GM12878 (cell line): ENCODE measurements around the gene TMEM26. TPM values are rescaled to one million over a fixed set of nuclear protein-coding genes. Genes with fewer than 3 reads are reported as not detected.

Experiments
- ATAC-seq: fragments of 200-7000 bp; cut with Tn5 transposase; 3 replicates; pipeline ENCODE4 v1.9.1; 2020; ENCODE audit warnings: mild to moderate bottlenecking, moderate library complexity
- BruUV-seq: library from RNA; stranded (reverse); fragments of 400-500 nt; replicated peaks from 2 replicates; lab custom pipeline; 2021; lab: Mats Ljungman, UMichigan
- CTCF ChIA-PET: fragments of 300-600 bp; sonication (Branson Sonifier 250); formaldehyde crosslinking; extraction: SDS; loops from one replicate; lab custom pipeline; 2021; ENCODE audit warnings: inconsistent platforms; lab: Yijun Ruan, JAX
- POLR2A ChIA-PET: fragments of 350-600 bp; formaldehyde crosslinking; extraction: SDS; loops from one replicate; lab custom pipeline; 2021; ENCODE audit warnings: inconsistent platforms; lab: Charles Lee
- RAD21 ChIA-PET: fragments of 300-600 bp; sonication (Branson Sonifier 250); formaldehyde crosslinking; loops from one replicate; lab custom pipeline; 2023; ENCODE audit warnings: antibody characterized with exemption; ENCODE audit not compliant: unreplicated experiment; lab: Charles Lee
- SMC1A ChIA-PET: fragments of 300-600 bp; sonication (Branson Sonifier 250); formaldehyde crosslinking; loops from one replicate; lab custom pipeline; 2023; ENCODE audit not compliant: unreplicated experiment, uncharacterized antibody; lab: Charles Lee
- DNase-seq: peaks from one replicate; pipeline ENCODE4 v3.0.0-alpha.2; 2011; ENCODE audit warnings: low read depth, low spot score
- FAIRE-seq: peaks from 3 replicates; lab custom pipeline; 2011; peaks lifted over from hg19 to GRCh38; lab: Jason Lieb, UNC
- H2AFZ ChIP-seq: 2 replicates; pipeline ENCODE4 v1.6.0; 2011; ENCODE audit warnings: low read depth, low read length, control low read depth; ENCODE audit not compliant: control insufficient read depth
- H3K27ac ChIP-seq: 2 replicates; pipeline ENCODE4 v1.5.1; 2011; ENCODE audit warnings: control low read depth; ENCODE audit not compliant: control insufficient read depth, insufficient read depth
- H3K27me3 ChIP-seq, 2 experiments: replicated peaks in 1 of 2; 2 replicates each; pipeline versions ENCODE4 v1.6.0 to v1.6.1; 2011; ENCODE audit warnings: low read length in 1 of 2; ENCODE audit not compliant: control insufficient read depth in 2 of 2, insufficient read depth in 2 of 2
- H3K36me3 ChIP-seq, 2 experiments: 2 replicates each; pipeline ENCODE4 v1.5.1; 2011; ENCODE audit warnings: low read length in 1 of 2; ENCODE audit not compliant: control insufficient read depth in 2 of 2, insufficient read depth in 2 of 2
- H3K4me1 ChIP-seq: 2 replicates; pipeline ENCODE4 v1.6.1; 2011; ENCODE audit warnings: mild to moderate bottlenecking, low read length, moderate library complexity, mixed read lengths; ENCODE audit not compliant: control insufficient read depth, insufficient read depth
- H3K4me2 ChIP-seq: 2 replicates; pipeline ENCODE4 v1.6.0; 2011; ENCODE audit warnings: control low read depth; ENCODE audit not compliant: control insufficient read depth, insufficient read depth
- H3K4me3 ChIP-seq: fragments of 200-600 bp; sonication (generic); 2 replicates; pipeline ENCODE4 v1.5.1; 2016
- H3K79me2 ChIP-seq: 2 replicates; pipeline ENCODE4 v1.6.0; 2011; ENCODE audit warnings: low read length; ENCODE audit not compliant: control insufficient read depth, insufficient read depth
- H3K9ac ChIP-seq: 2 replicates; pipeline ENCODE4 v1.8.0; 2011; ENCODE audit warnings: low read length, control low read depth, mixed read lengths; ENCODE audit not compliant: control insufficient read depth, insufficient read depth
- H3K9me3 ChIP-seq: replicated peaks from 3 replicates; pipeline ENCODE4 v1.5.1; 2011; ENCODE audit warnings: mild to moderate bottlenecking, low read length; ENCODE audit not compliant: control insufficient read depth, insufficient read depth
- H4K20me1 ChIP-seq: 2 replicates; pipeline ENCODE4 v1.6.0; 2011; ENCODE audit not compliant: control insufficient read depth, insufficient read depth
- CHD1 ChIP-seq: IDR thresholded peaks from 2 replicates; pipeline ENCODE4 v1.6.1; 2012; ENCODE audit warnings: low read depth, low read length, improper control_type of control experiment
- DPF2 ChIP-seq: fragments of 450-650 bp; IDR thresholded peaks from 2 replicates; pipeline ENCODE4 v1.6.1; 2017; ENCODE audit warnings: mild to moderate bottlenecking
- E4F1 ChIP-seq: fragments of 450-650 bp; IDR thresholded peaks from 2 replicates; pipeline ENCODE4 v1.6.1; 2018; ENCODE audit warnings: borderline replicate concordance, mild to moderate bottlenecking; ENCODE audit not compliant: partially characterized antibody
- GATAD2B ChIP-seq: fragments of 450-650 bp; conservative IDR thresholded peaks from 2 replicates; pipeline ENCODE4 v1.6.1; 2017; ENCODE audit warnings: low read depth, mild to moderate bottlenecking, moderate library complexity
- KDM1A ChIP-seq: fragments of 200-600 bp; sonication (generic); IDR thresholded peaks from 2 replicates; pipeline ENCODE4 v1.6.1; 2016; ENCODE audit warnings: borderline replicate concordance
- LARP7 ChIP-seq: fragments of 450-650 bp; IDR thresholded peaks from 2 replicates; pipeline ENCODE4 v1.6.1; 2017; ENCODE audit warnings: mild to moderate bottlenecking
- SMC3 ChIP-seq: IDR thresholded peaks from 2 replicates; pipeline ENCODE4 v1.6.1; 2011; ENCODE audit warnings: low read length, improper control_type of control experiment, borderline replicate concordance
- SP1 ChIP-seq: IDR thresholded peaks from one replicate; pipeline ENCODE4 v1.6.1; 2011; ENCODE audit warnings: low read depth, low read length
- TBL1XR1 ChIP-seq: IDR thresholded peaks from 2 replicates; pipeline ENCODE4 v1.6.1; 2012; ENCODE audit warnings: low read depth, low read length, improper control_type of control experiment
- TCF12 ChIP-seq: IDR thresholded peaks from 2 replicates; pipeline ENCODE4 v1.6.1; 2011; ENCODE audit warnings: low read depth, mild to moderate bottlenecking, low read length
- TCF7 ChIP-seq: IDR thresholded peaks from 2 replicates; pipeline ENCODE4 v1.6.1; 2014; ENCODE audit warnings: antibody characterized with exemption, borderline replicate concordance
- ZBTB4 ChIP-seq: fragments of 450-650 bp; formaldehyde crosslinking; IDR thresholded peaks from 2 replicates; pipeline ENCODE4 v1.4.0; 2022; ENCODE audit warnings: mild to moderate bottlenecking, moderate library complexity
- ZBTB40 ChIP-seq: fragments of 450-650 bp; IDR thresholded peaks from 2 replicates; pipeline ENCODE4 v1.6.1; 2016; ENCODE audit warnings: mild to moderate bottlenecking, moderate library complexity, borderline replicate concordance
- in situ Hi-C: fragments of 300-500 bp; cut with MboI; formaldehyde crosslinking; loops from 9 replicates; pipeline ENCODE4 v1.14.3; 2018; ENCODE audit warnings: mixed read lengths
- intact Hi-C: fragments of 100-400 bp; cut with micrococcal nuclease; formaldehyde crosslinking; loops from one replicate; pipeline ENCODE4 v1.14.2; 2022; ENCODE audit not compliant: unreplicated experiment
- polyA plus RNA-seq, 11 experiments: library from polyadenylated mRNA; depleted of rRNA in 4 of 11; unstranded in 6 of 11; stranded (reverse) in 5 of 11; fragments of >200 nt; fragmentation: Nextera tagmentation in 4 of 11; fragmentation: Illumina TruSeq in 1 of 11; extraction: Ambion mirVana in 4 of 11; extraction: Trizol in 1 of 11; gene quantifications; 1 replicate in 1 of 11; 2 replicates in 10 of 11; pipeline versions ENCODE4 v1.2.1 to v1.2.3, GENCODE V29; 2011 to 2016; ENCODE audit warnings: inconsistent platforms in 2 of 11, missing spikeins in 2 of 11, low read depth in 1 of 11
- total RNA-seq, 4 experiments: library from RNA; depleted of rRNA in 3 of 4; stranded (reverse); fragments of >200 nt in 3 of 4; fragmentation: Illumina TruSeq in 1 of 4; extraction: Trizol in 1 of 4; gene quantifications; 2 replicates each; pipeline versions ENCODE4 v1.2.1 to v1.2.3, GENCODE V29; 2013 to 2021

TMEM26 gene
- total and polyA plus RNA-seq, 10 of the 15 experiments (the other 5 are each of a cell fraction or from before 2014, with no cell fraction given), result not detected

- no peak for TF ChIP-seq ZBTB40
- no peak for TF ChIP-seq TCF7
Measured at GRCh38 chr10:61463035-61463909, 10.1 kb upstream of the TMEM26 start (continued).

- no peak for ATAC-seq
- Histone ChIP-seq H2AFZ (no peak overlapping the region), H3K27ac (no peak overlapping the region), H3K4me3 (no peak overlapping the region), H3K36me3 (no peaks in the 10 kb centered on the region), H3K79me2 (no peaks in the 10 kb centered on the region), H3K4me2 (no peak overlapping the region), H3K9me3 (no peaks in the 10 kb centered on the region), H4K20me1 (no peaks in the 10 kb centered on the region), H3K9ac (no peak overlapping the region), H3K27me3 (no peaks in the 10 kb centered on the region; a peak in 1 of 4 replicates), H3K4me1 (no peaks in the 10 kb centered on the region)
- SMC1A ChIA-PET, result no interaction called here
- no peak for FAIRE-seq
- intact Hi-C loops, result no loop called here
- DNase-seq, result no peak
- no TSS peak for BruUV-seq
- POLR2A ChIA-PET, result no interaction called here
- CTCF ChIA-PET, result no interaction called here
- in situ Hi-C loops, result no loop called here
- RAD21 ChIA-PET, result no interaction called here
- TF ChIP-seq DPF2, result no peak
- no peak for TF ChIP-seq TCF12
- no peak for TF ChIP-seq E4F1
- TF ChIP-seq LARP7, result no peak
- no peak for TF ChIP-seq SP1
- no peak for TF ChIP-seq KDM1A
- TF ChIP-seq GATAD2B, result no peak
- TF ChIP-seq TBL1XR1, result no peak
- TF ChIP-seq SMC3, result no peak
- TF ChIP-seq CHD1, result no peak
- TF ChIP-seq ZBTB4 (CRISPR knock-in tag), result no peak
Measured at GRCh38 chr10:61460835-61461234, 7.7 kb upstream of the TMEM26 start.
